ENCODE data around the gene DNAJC2.

- no peak for TF ChIP-seq CTCF (IDR thresholded peaks at IDR 0.05; ENCODE audit: insufficient read depth, low read length, poor library complexity, severe bottlenecking)
- TF ChIP-seq EZH2phosphoT487 (conservative IDR thresholded peaks at IDR 0.05; ENCODE audit: low read length), result no peak
Observed at GRCh38 chr7:103379270-103379975, 34.9 kb upstream of the DNAJC2 start.
